ENCODE data around the gene ARFRP1.

Gene ARFRP1

GRCh38 chr20:63657260-63657936 lies 50.4 kb downstream of the ARFRP1 start:
- Histone ChIP-seq H3K4me1 (ENCODE audit: insufficient read depth, insufficient read length) (peaks cover 20% of the 10 kb centered on the region), H3K9ac (ENCODE audit: insufficient read length, low read depth) (peak overlapping the region; percentile 94), H3K36me3 (ENCODE audit: insufficient read depth, insufficient read length, low read length) (peaks cover 33% of the 10 kb centered on the region), H3K4me3 (ENCODE audit: insufficient read length, low read depth) (peak overlapping the region; percentile 79), H3K27me3 (ENCODE audit: insufficient read depth, insufficient read length) (no peaks in the 10 kb centered on the region), H3K9me3 (ENCODE audit: insufficient read depth, low read length) (no peaks in the 10 kb centered on the region)
- DNase-seq (ENCODE audit: low read depth, low spot score) = no peak
- TF ChIP-seq ZNF274 (IDR thresholded peaks at IDR 0.05; ENCODE audit: low read depth, low read length) (no peak), YY1 (IDR thresholded peaks at IDR 0.05; ENCODE audit: insufficient read depth, insufficient read length) (no peak), SUZ12 (IDR thresholded peaks at IDR 0.05; ENCODE audit: extremely low read depth, insufficient read depth, insufficient read length) (no peak)

GRCh38 chr20:63656451-63656850 lies 51.3 kb downstream of the ARFRP1 start:
- Histone ChIP-seq H3K4me1 (ENCODE audit: insufficient read depth, insufficient read length) (peaks cover 27% of the 10 kb centered on the region), H3K4me3 (ENCODE audit: insufficient read length, low read depth) (no peak overlapping the region), H3K27me3 (ENCODE audit: insufficient read depth, insufficient read length) (peaks cover 8% of the 10 kb centered on the region), H3K9ac (ENCODE audit: insufficient read length, low read depth) (no peak overlapping the region), H3K36me3 (ENCODE audit: insufficient read depth, insufficient read length, low read length) (peaks cover 24% of the 10 kb centered on the region), H3K9me3 (ENCODE audit: insufficient read depth, low read length) (no peaks in the 10 kb centered on the region)
- DNase-seq (ENCODE audit: low read depth, low spot score) = no peak
- TF ChIP-seq YY1 (IDR thresholded peaks at IDR 0.05; ENCODE audit: insufficient read depth, insufficient read length) = no peak
- no peak for TF ChIP-seq SUZ12 (IDR thresholded peaks at IDR 0.05; ENCODE audit: extremely low read depth, insufficient read depth, insufficient read length)
- no peak for TF ChIP-seq ZNF274 (IDR thresholded peaks at IDR 0.05; ENCODE audit: low read depth, low read length)

GRCh38 chr20:63655249-63655648 lies 52.5 kb downstream of the ARFRP1 start:
- Histone ChIP-seq H3K9ac (ENCODE audit: insufficient read length, low read depth) (peak overlapping the region; percentile 7), H3K4me3 (ENCODE audit: insufficient read length, low read depth) (no peak overlapping the region), H3K36me3 (ENCODE audit: insufficient read depth, insufficient read length, low read length) (peaks cover 12% of the 10 kb centered on the region), H3K9me3 (ENCODE audit: insufficient read depth, low read length) (no peaks in the 10 kb centered on the region), H3K4me1 (ENCODE audit: insufficient read depth, insufficient read length) (peaks cover 31% of the 10 kb centered on the region), H3K27me3 (ENCODE audit: insufficient read depth, insufficient read length) (peaks cover 9% of the 10 kb centered on the region)
- no peak for DNase-seq (ENCODE audit: low read depth, low spot score)
- no peak for TF ChIP-seq SUZ12 (IDR thresholded peaks at IDR 0.05; ENCODE audit: extremely low read depth, insufficient read depth, insufficient read length)
- TF ChIP-seq YY1 (IDR thresholded peaks at IDR 0.05; ENCODE audit: insufficient read depth, insufficient read length) = no peak
- no peak for TF ChIP-seq ZNF274 (IDR thresholded peaks at IDR 0.05; ENCODE audit: low read depth, low read length)

- Histone ChIP-seq H3K36me3 (ENCODE audit: insufficient read depth, insufficient read length, low read length) (peaks cover under 1% of the 10 kb centered on the region), H3K9ac (ENCODE audit: insufficient read length, low read depth) (peak overlapping the region; percentile 74), H3K4me3 (ENCODE audit: insufficient read length, low read depth) (peak overlapping the region; percentile 51), H3K9me3 (ENCODE audit: insufficient read depth, low read length) (no peaks in the 10 kb centered on the region), H3K4me1 (ENCODE audit: insufficient read depth, insufficient read length) (peaks cover 28% of the 10 kb centered on the region), H3K27me3 (ENCODE audit: insufficient read depth, insufficient read length) (peaks cover 9% of the 10 kb centered on the region)
- DNase-seq (ENCODE audit: low read depth, low spot score) = no peak
- no peak for TF ChIP-seq ZNF274 (IDR thresholded peaks at IDR 0.05; ENCODE audit: low read depth, low read length)
- no peak for TF ChIP-seq SUZ12 (IDR thresholded peaks at IDR 0.05; ENCODE audit: extremely low read depth, insufficient read depth, insufficient read length)
- TF ChIP-seq YY1 (IDR thresholded peaks at IDR 0.05; ENCODE audit: insufficient read depth, insufficient read length) = no peak
Observed at GRCh38 chr20:63653974-63654668, 53.7 kb downstream of the ARFRP1 start.

- peak within 1 kb of the TSS; percentile 57 for H3K4me3 ChIP-seq (ENCODE audit: insufficient read length, low read depth)
- peak; percentile 94 for DNase-seq (ENCODE audit: low read depth, low spot score)
Observed at GRCh38 chr20:63653041-63653973, 54.5 kb downstream of the ARFRP1 start, which contains the start of gene STMN3. STMN3 (minus strand) TSS chr20:63653424; CDS start chr20:63653345, 79 bp downstream.

GRCh38 chr20:63652192-63652980 lies 55.4 kb downstream of the ARFRP1 start:
- peaks cover 4% of the 10 kb centered on the region for H3K36me3 ChIP-seq (ENCODE audit: insufficient read depth, insufficient read length, low read length)
- H3K4me1 ChIP-seq (ENCODE audit: insufficient read depth, insufficient read length) = peaks cover 23% of the 10 kb centered on the region
- DNase-seq (ENCODE audit: low read depth, low spot score) = no peak
- peak overlapping the region; percentile 76 for H3K9ac ChIP-seq (ENCODE audit: insufficient read length, low read depth)
- peaks cover 9% of the 10 kb centered on the region for H3K27me3 ChIP-seq (ENCODE audit: insufficient read depth, insufficient read length)
- peak overlapping the region; percentile 57 for H3K4me3 ChIP-seq (ENCODE audit: insufficient read length, low read depth)
- no peak for TF ChIP-seq SUZ12 (IDR thresholded peaks at IDR 0.05; ENCODE audit: extremely low read depth, insufficient read depth, insufficient read length)
- no peak for TF ChIP-seq ZNF274 (IDR thresholded peaks at IDR 0.05; ENCODE audit: low read depth, low read length)
- TF ChIP-seq YY1 (IDR thresholded peaks at IDR 0.05; ENCODE audit: insufficient read depth, insufficient read length) = no peak
- no peaks in the 10 kb centered on the region for H3K9me3 ChIP-seq (ENCODE audit: insufficient read depth, low read length)

More at GRCh38 chr20:63653041-63653973, 54.5 kb downstream of the ARFRP1 start, which contains the start of gene STMN3:
- TF ChIP-seq ZNF274 (IDR thresholded peaks at IDR 0.05; ENCODE audit: low read depth, low read length) (no peak), YY1 (IDR thresholded peaks at IDR 0.05; ENCODE audit: insufficient read depth, insufficient read length) (no peak), SUZ12 (IDR thresholded peaks at IDR 0.05; ENCODE audit: extremely low read depth, insufficient read depth, insufficient read length) (no peak)
- Histone ChIP-seq H3K27me3 (ENCODE audit: insufficient read depth, insufficient read length) (peaks cover 9% of the 10 kb centered on the region), H3K36me3 (ENCODE audit: insufficient read depth, insufficient read length, low read length) (peaks cover 4% of the 10 kb centered on the region), H3K9me3 (ENCODE audit: insufficient read depth, low read length) (no peaks in the 10 kb centered on the region), H3K9ac (ENCODE audit: insufficient read length, low read depth) (peak within 1 kb of the TSS; percentile 76), H3K4me1 (ENCODE audit: insufficient read depth, insufficient read length) (peaks cover 24% of the 10 kb centered on the region)
